HepG2 (cell line): ENCODE results near the gene PSKH1. TPM values are rescaled to one million over a fixed set of nuclear protein-coding genes. Genes with fewer than 3 reads are reported as not detected.
A peak's percentile ranks its signal among the peaks of the same experiment; 100 is the strongest.

Experiments used
- ATF7 ChIP-seq, 2 experiments: fragments of 450-650 bp in 1 of 2; sonication (generic) in 1 of 2; formaldehyde crosslinking in 1 of 2; IDR thresholded peaks; 2 replicates each; pipeline versions ENCODE4 v1.4.0 to v1.6.1; 2016 to 2020; ENCODE audit warnings: antibody characterized with exemption in 1 of 2, mild to moderate bottlenecking in 1 of 2, missing genetic modification reagents in 1 of 2
- CCDC6 ChIP-seq: sonication (generic); formaldehyde crosslinking; IDR thresholded peaks from 2 replicates; pipeline ENCODE4 v1.8.1; 2022; ENCODE audit warnings: mild to moderate bottlenecking, missing genetic modification reagents, moderate library complexity
- FOXO1 ChIP-seq: sonication (generic); formaldehyde crosslinking; IDR thresholded peaks from 2 replicates; pipeline ENCODE4 v1.4.0; 2020; ENCODE audit warnings: missing genetic modification reagents
- GTF3A ChIP-seq: sonication (generic); formaldehyde crosslinking; conservative IDR thresholded peaks from 2 replicates; pipeline ENCODE4 v1.4.0; 2020; ENCODE audit warnings: mild to moderate bottlenecking, missing genetic modification reagents
- HHEX ChIP-seq: IDR thresholded peaks from 2 replicates; pipeline ENCODE4 v1.6.1; 2016; ENCODE audit warnings: control low read depth
- KDM5B ChIP-seq: sonication (generic); formaldehyde crosslinking; IDR thresholded peaks from 2 replicates; pipeline ENCODE4 v1.4.0; 2020; ENCODE audit warnings: missing genetic modification reagents, mild to moderate bottlenecking, borderline replicate concordance
- MYNN ChIP-seq: sonication (generic); formaldehyde crosslinking; IDR thresholded peaks from 2 replicates; pipeline ENCODE4 v1.4.0; 2020; ENCODE audit warnings: mild to moderate bottlenecking, low read depth, missing genetic modification reagents
- NFE2L2 ChIP-seq: fragments of 150-350 bp; IDR thresholded peaks from 2 replicates; pipeline ENCODE4 v1.6.1; 2014; ENCODE audit warnings: low read length
- POLR2AphosphoS2 ChIP-seq: IDR thresholded peaks from 2 replicates; pipeline ENCODE4 v1.6.1; 2011; ENCODE audit warnings: low read depth, low read length, improper control_type of control experiment
- SYNCRIP ChIP-seq: fragments of 200-400 bp; formaldehyde crosslinking; IDR thresholded peaks from 2 replicates; pipeline ENCODE4 v1.6.1; 2018; ENCODE audit warnings: mild to moderate bottlenecking, low read depth, low read length; ENCODE audit not compliant: insufficient read depth
- TOPORS ChIP-seq: sonication (generic); formaldehyde crosslinking; IDR thresholded peaks from 2 replicates; pipeline ENCODE4 v1.8.0; 2023; ENCODE audit warnings: mild to moderate bottlenecking, missing genetic modification reagents
- U2AF2 ChIP-seq: fragments of 200-400 bp; formaldehyde crosslinking; IDR thresholded peaks from 2 replicates; pipeline ENCODE4 v1.6.1; 2017; ENCODE audit warnings: low read depth, mild to moderate bottlenecking, low read length
- ZBTB38 ChIP-seq: sonication (generic); formaldehyde crosslinking; IDR thresholded peaks from 2 replicates; pipeline ENCODE4 v1.5.1; 2020; ENCODE audit warnings: mild to moderate bottlenecking, missing genetic modification reagents
- ZBTB7A ChIP-seq: sonication (generic); formaldehyde crosslinking; IDR thresholded peaks from 2 replicates; pipeline ENCODE4 v1.8.0; 2022; ENCODE audit warnings: mild to moderate bottlenecking, missing genetic modification reagents
- ZFP37 ChIP-seq: sonication (generic); formaldehyde crosslinking; IDR thresholded peaks from 2 replicates; pipeline ENCODE4 v1.4.0; 2020; ENCODE audit warnings: missing genetic modification reagents, borderline replicate concordance
- ZNF251 ChIP-seq: sonication (generic); formaldehyde crosslinking; IDR thresholded peaks from 2 replicates; pipeline ENCODE4 v1.9.0; 2021; ENCODE audit warnings: mild to moderate bottlenecking, missing genetic modification reagents
- ZNF282 ChIP-seq: fragments of 450-650 bp; IDR thresholded peaks from 2 replicates; pipeline ENCODE4 v1.6.1; 2018; ENCODE audit not compliant: partially characterized antibody
- ZNF318 ChIP-seq: sonication (generic); formaldehyde crosslinking; IDR thresholded peaks from 2 replicates; pipeline ENCODE4 v1.4.0; 2020; ENCODE audit warnings: mild to moderate bottlenecking, missing genetic modification reagents
- ZNF441 ChIP-seq: sonication (generic); formaldehyde crosslinking; IDR thresholded peaks from 2 replicates; pipeline ENCODE4 v1.7.0; 2021; ENCODE audit warnings: missing genetic modification reagents, borderline replicate concordance
- ZNF530 ChIP-seq: sonication (generic); formaldehyde crosslinking; IDR thresholded peaks from 2 replicates; pipeline ENCODE4 v1.5.0; 2020; ENCODE audit warnings: low read depth, mild to moderate bottlenecking, missing genetic modification reagents
- ZNF598 ChIP-seq: sonication (generic); formaldehyde crosslinking; IDR thresholded peaks from 2 replicates; pipeline ENCODE4 v1.5.1; 2020; ENCODE audit warnings: mild to moderate bottlenecking, missing genetic modification reagents, borderline replicate concordance
- ZNF674 ChIP-seq: sonication (generic); formaldehyde crosslinking; IDR thresholded peaks from 2 replicates; pipeline ENCODE4 v1.5.0; 2020; ENCODE audit warnings: low read depth, mild to moderate bottlenecking, missing genetic modification reagents
- ZSCAN25 ChIP-seq: sonication (generic); formaldehyde crosslinking; IDR thresholded peaks from 2 replicates; pipeline ENCODE4 v1.8.0; 2022; ENCODE audit warnings: mild to moderate bottlenecking, missing genetic modification reagents
- polyA plus RNA-seq, 8 experiments: library from polyadenylated mRNA; depleted of rRNA in 3 of 8; stranded (reverse) in 7 of 8; unstranded in 1 of 8; fragments of >200 nt; fragmentation: Illumina TruSeq in 4 of 8; extraction: Trizol in 4 of 8; gene quantifications; 2 replicates each; pipeline versions ENCODE4 v1.2.1 to v1.2.3, GENCODE V29; 2011 to 2016; ENCODE audit warnings: low read depth in 4 of 8, missing spikeins in 1 of 8, mixed read lengths in 1 of 8; ENCODE audit not compliant: insufficient read depth in 1 of 8
- total RNA-seq, 5 experiments: library from RNA; depleted of rRNA; stranded (reverse); fragments of >200 nt; fragmentation: Illumina TruSeq; extraction: Trizol; gene quantifications; 2 replicates each; pipeline ENCODE4 v1.2.3, GENCODE V29; 2016; ENCODE audit warnings: low read depth in 1 of 5

Gene PSKH1
- total and polyA plus RNA-seq, 2 of the 13 experiments (the other 11 are each of a cell fraction or from before 2014, with no cell fraction given): 8.4 to 19.1 TPM

GRCh38 chr16:67872631-67873434 lies 20.2 kb upstream of the PSKH1 start, which contains the start of gene EDC4 (continued):
- peak; percentile 83 for TF ChIP-seq ZNF441 (CRISPR knock-in tag)
- TF ChIP-seq FOXO1 (CRISPR knock-in tag): peak; percentile 75
- peak; percentile 49; the same call in 1 of the 2 replicates for TF ChIP-seq ZNF318 (CRISPR knock-in tag)
- TF ChIP-seq ATF7 (IDR thresholded peaks at IDR 0.05): no peak
- TF ChIP-seq ATF7 (CRISPR knock-in tag; IDR thresholded peaks at IDR 0.05): no peak
- no peak for TF ChIP-seq ZBTB7A (CRISPR knock-in tag)
- 0 out of 2 replicates have a peak, but pooled peaks have one; percentile 25 for TF ChIP-seq ZNF530
- peak; percentile 96 for TF ChIP-seq ZBTB38 (CRISPR knock-in tag)
- TF ChIP-seq ZNF674 (CRISPR knock-in tag): no peak
- no peak for TF ChIP-seq CCDC6
- TF ChIP-seq NFE2L2: peak; percentile 4; the same call in 1 of the 2 replicates
- 0 out of 2 replicates have a peak, but pooled peaks have one; percentile 53 for TF ChIP-seq ZFP37 (CRISPR knock-in tag)
- TF ChIP-seq ZSCAN25: peak; percentile 84
- peak; percentile 65; the same call in 1 of the 2 replicates for TF ChIP-seq TOPORS (CRISPR knock-in tag)
- TF ChIP-seq GTF3A (CRISPR knock-in tag): no peak
- peak; percentile 29; the same call in 1 of the 2 replicates for TF ChIP-seq HHEX (CRISPR knock-in tag)
- no peak for TF ChIP-seq SYNCRIP
- peak; percentile 20; the same call in 1 of the 2 replicates for TF ChIP-seq POLR2AphosphoS2
- TF ChIP-seq ZNF251: no peak
- TF ChIP-seq MYNN (CRISPR knock-in tag): peak; percentile 73; the same call in 1 of the 2 replicates
- peak; percentile 79; the same call in 1 of the 2 replicates for TF ChIP-seq U2AF2
- peak; percentile 68; the same call in 1 of the 2 replicates for TF ChIP-seq ZNF598 (CRISPR knock-in tag)
- peak; percentile 89; the same call in 1 of the 2 replicates for TF ChIP-seq KDM5B (CRISPR knock-in tag)
- no peak for TF ChIP-seq ZNF282
